Measurements from ENCODE around the gene FXYD5.

FXYD5 gene

GRCh38 chr19:35179830-35180229, 25.3 kb downstream of the FXYD5 start:
- H3K4me2 ChIP-seq (ENCODE audit: low read length), result no peak overlapping the region
- no peak overlapping the region for H3K27ac ChIP-seq (ENCODE audit: low read depth, low read length)
- no peak overlapping the region for H3K4me3 ChIP-seq (ENCODE audit: low read length)
- TF ChIP-seq CTCF (IDR thresholded peaks at IDR 0.05; ENCODE audit: low read depth, low read length, poor library complexity, severe bottlenecking), result no peak
- TF ChIP-seq EZH2phosphoT487 (IDR thresholded peaks at IDR 0.05; ENCODE audit: borderline replicate concordance, low read length), result no peak
- H4K20me1 ChIP-seq (ENCODE audit: control insufficient read depth, insufficient read depth, low read depth, low read length), result no peaks in the 10 kb centered on the region
- H3K79me2 ChIP-seq (ENCODE audit: control insufficient read depth, low read length), result no peaks in the 10 kb centered on the region
- no peaks in the 10 kb centered on the region for H3K36me3 ChIP-seq (ENCODE audit: control insufficient read depth, low read length)
- peaks cover 2% of the 10 kb centered on the region; the same call in 1 of the 2 replicates for H3K27me3 ChIP-seq (ENCODE audit: control insufficient read depth, low read length)
- peaks cover 9% of the 10 kb centered on the region for H3K9me3 ChIP-seq (ENCODE audit: control insufficient read depth, insufficient read depth, low read length)
- no peaks in the 10 kb centered on the region for H3K4me1 ChIP-seq (ENCODE audit: control insufficient read depth, low read length)
- no peaks in the 10 kb centered on the region for H3F3A ChIP-seq (ENCODE audit: control insufficient read depth, insufficient read depth)
- H3K9me2 ChIP-seq (replicated peaks; ENCODE audit: control insufficient read depth, low read length), result no peaks in the 10 kb centered on the region

- H3K9me3 ChIP-seq (ENCODE audit: control insufficient read depth, insufficient read depth, low read length), result peaks cover 9% of the 10 kb centered on the region
- no peak overlapping the region for H3K4me3 ChIP-seq (ENCODE audit: low read length)
- TF ChIP-seq EZH2phosphoT487 (IDR thresholded peaks at IDR 0.05; ENCODE audit: borderline replicate concordance, low read length) (no peak), CTCF (IDR thresholded peaks at IDR 0.05; ENCODE audit: low read depth, low read length, poor library complexity, severe bottlenecking) (no peak)
- no peaks in the 10 kb centered on the region for H3K4me1 ChIP-seq (ENCODE audit: control insufficient read depth, low read length)
- H3F3A ChIP-seq (ENCODE audit: control insufficient read depth, insufficient read depth), result no peaks in the 10 kb centered on the region
- H3K27ac ChIP-seq (ENCODE audit: low read depth, low read length), result no peak overlapping the region
- H3K36me3 ChIP-seq (ENCODE audit: control insufficient read depth, low read length), result no peaks in the 10 kb centered on the region
- peaks cover 6% of the 10 kb centered on the region; the same call in 1 of the 2 replicates for H3K27me3 ChIP-seq (ENCODE audit: control insufficient read depth, low read length)
- H3K9me2 ChIP-seq (replicated peaks; ENCODE audit: control insufficient read depth, low read length), result no peaks in the 10 kb centered on the region
- no peak overlapping the region for H3K4me2 ChIP-seq (ENCODE audit: low read length)
- no peaks in the 10 kb centered on the region for H3K79me2 ChIP-seq (ENCODE audit: control insufficient read depth, low read length)
- H4K20me1 ChIP-seq (ENCODE audit: control insufficient read depth, insufficient read depth, low read depth, low read length), result no peaks in the 10 kb centered on the region
Measured at GRCh38 chr19:35181387-35181786, 26.9 kb downstream of the FXYD5 start.

- H3K27ac ChIP-seq (ENCODE audit: low read depth, low read length), result no peak overlapping the region
- H3K4me1 ChIP-seq (ENCODE audit: control insufficient read depth, low read length), result no peaks in the 10 kb centered on the region
- H3K36me3 ChIP-seq (ENCODE audit: control insufficient read depth, low read length), result no peaks in the 10 kb centered on the region
- H4K20me1 ChIP-seq (ENCODE audit: control insufficient read depth, insufficient read depth, low read depth, low read length), result no peaks in the 10 kb centered on the region
- H3K79me2 ChIP-seq (ENCODE audit: control insufficient read depth, low read length), result no peaks in the 10 kb centered on the region
- no peaks in the 10 kb centered on the region for H3K9me3 ChIP-seq (ENCODE audit: control insufficient read depth, insufficient read depth, low read length)
- no peaks in the 10 kb centered on the region for H3F3A ChIP-seq (ENCODE audit: control insufficient read depth, insufficient read depth)
- no peaks in the 10 kb centered on the region for H3K9me2 ChIP-seq (replicated peaks; ENCODE audit: control insufficient read depth, low read length)
- no peak overlapping the region for H3K4me2 ChIP-seq (ENCODE audit: low read length)
- peaks cover 6% of the 10 kb centered on the region; the same call in 1 of the 2 replicates for H3K27me3 ChIP-seq (ENCODE audit: control insufficient read depth, low read length)
- TF ChIP-seq EZH2phosphoT487 (IDR thresholded peaks at IDR 0.05; ENCODE audit: borderline replicate concordance, low read length) (no peak), CTCF (IDR thresholded peaks at IDR 0.05; ENCODE audit: low read depth, low read length, poor library complexity, severe bottlenecking) (no peak)
- no peak overlapping the region for H3K4me3 ChIP-seq (ENCODE audit: low read length)
Measured at GRCh38 chr19:35184267-35184666, 29.7 kb downstream of the FXYD5 start.
